Activated naive CD8-positive, alpha-beta T cell (primary cell): Measurements from ENCODE around the gene PLCB4.
"Not testable (repeated sequence)": the region's sequence is repeated elsewhere in the genome, so short reads cannot be mapped to it uniquely, and the experiment has no call there.

ENCODE experiments used
- H3K27ac Mint-ChIP-seq: one replicate; pipeline ENCODE4 v1.8.0; 2021; ENCODE audit warnings: mixed read lengths
- H3K27me3 Mint-ChIP-seq: one replicate; pipeline ENCODE4 v1.8.0; 2021; ENCODE audit warnings: mixed read lengths
- H3K36me3 Mint-ChIP-seq: one replicate; pipeline ENCODE4 v1.8.0; 2021; ENCODE audit warnings: mixed read lengths
- H3K4me1 Mint-ChIP-seq: one replicate; pipeline ENCODE4 v1.8.0; 2021; ENCODE audit warnings: low read depth, mixed read lengths
- H3K4me3 Mint-ChIP-seq: one replicate; pipeline ENCODE4 v1.8.0; 2021; ENCODE audit warnings: mild to moderate bottlenecking, mixed read lengths
- H3K9me3 Mint-ChIP-seq: one replicate; pipeline ENCODE4 v1.8.0; 2021; ENCODE audit warnings: low read depth, mixed read lengths

Gene PLCB4

DNA sequence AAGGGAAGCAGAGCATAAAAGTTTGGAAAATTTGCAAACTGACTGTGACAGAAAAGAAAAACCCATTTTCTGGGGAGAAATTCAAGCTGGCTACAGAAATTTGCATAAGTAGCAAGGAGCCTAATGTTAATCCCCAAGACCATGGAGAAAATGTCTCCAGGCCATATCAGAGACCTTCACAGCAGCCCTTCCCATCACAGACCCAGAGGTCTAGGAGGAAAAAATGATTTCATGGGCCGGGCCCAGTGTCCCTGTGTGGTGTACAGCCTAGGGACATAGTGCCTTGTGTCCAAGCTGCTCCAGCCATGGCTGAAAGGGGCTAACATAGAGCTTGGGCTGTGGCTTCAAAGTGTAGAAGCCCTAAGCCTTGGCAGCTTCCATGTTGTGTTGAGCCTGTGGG is 83.3 kb downstream of the PLCB4 start:
- H3K36me3 Mint-ChIP-seq, H3K4me1 Mint-ChIP-seq, H3K27me3 Mint-ChIP-seq, H3K4me3 Mint-ChIP-seq, H3K27ac Mint-ChIP-seq: not testable (repeated sequence)
- peaks cover 14% of the 10 kb centered on the region for H3K9me3 Mint-ChIP-seq

DNA sequence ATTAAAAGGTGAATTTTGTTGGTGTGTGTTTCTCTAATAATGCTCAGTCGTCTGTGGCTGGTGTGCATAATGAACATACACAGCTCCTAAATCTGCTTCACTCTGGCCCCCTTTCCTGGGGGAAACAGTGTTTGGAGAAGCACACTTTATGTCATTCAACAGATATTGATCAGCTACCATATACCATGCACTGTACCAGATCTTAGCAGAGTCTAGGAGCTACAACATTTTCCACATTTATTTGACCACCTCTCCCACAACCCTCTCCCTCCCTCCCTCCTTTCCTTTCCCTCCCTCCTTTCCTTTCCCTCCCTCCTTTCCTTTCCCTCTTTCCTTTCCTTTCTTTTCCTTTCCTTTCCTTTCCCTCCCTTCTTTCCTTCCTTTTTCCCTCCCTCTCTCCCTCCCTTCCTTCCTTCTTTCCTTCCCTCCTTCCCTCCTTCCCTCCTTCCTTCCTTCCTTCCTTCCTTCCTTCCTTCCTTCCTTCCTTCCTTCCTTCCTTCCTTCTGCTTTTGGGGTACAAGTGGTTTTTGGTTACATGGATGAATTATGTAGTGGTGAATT is 85.7 kb downstream of the PLCB4 start:
- Mint-ChIP-seq H3K4me1 (no peaks in the 10 kb centered on the region), H3K27ac (no peak overlapping the region), H3K36me3 (no peaks in the 10 kb centered on the region), H3K27me3 (no peaks in the 10 kb centered on the region), H3K9me3 (peaks cover 14% of the 10 kb centered on the region), H3K4me3 (no peak overlapping the region)

- H3K36me3 Mint-ChIP-seq, result no peaks in the 10 kb centered on the region
- H3K27ac Mint-ChIP-seq, result no peak overlapping the region
- H3K4me3 Mint-ChIP-seq, result no peak overlapping the region
- H3K4me1 Mint-ChIP-seq, result peaks cover 5% of the 10 kb centered on the region
- no peaks in the 10 kb centered on the region for H3K27me3 Mint-ChIP-seq
- H3K9me3 Mint-ChIP-seq, result peaks cover 10% of the 10 kb centered on the region
Observed at GRCh38 chr20:9156529-9157280, 87.8 kb downstream of the PLCB4 start.

- Mint-ChIP-seq H3K4me1 (peaks cover 5% of the 10 kb centered on the region), H3K27me3 (no peaks in the 10 kb centered on the region), H3K9me3 (peaks cover 7% of the 10 kb centered on the region), H3K4me3 (no peak overlapping the region), H3K27ac (no peak overlapping the region), H3K36me3 (no peaks in the 10 kb centered on the region)
Observed at GRCh38 chr20:9160331-9160730, 91.4 kb downstream of the PLCB4 start.

DNA sequence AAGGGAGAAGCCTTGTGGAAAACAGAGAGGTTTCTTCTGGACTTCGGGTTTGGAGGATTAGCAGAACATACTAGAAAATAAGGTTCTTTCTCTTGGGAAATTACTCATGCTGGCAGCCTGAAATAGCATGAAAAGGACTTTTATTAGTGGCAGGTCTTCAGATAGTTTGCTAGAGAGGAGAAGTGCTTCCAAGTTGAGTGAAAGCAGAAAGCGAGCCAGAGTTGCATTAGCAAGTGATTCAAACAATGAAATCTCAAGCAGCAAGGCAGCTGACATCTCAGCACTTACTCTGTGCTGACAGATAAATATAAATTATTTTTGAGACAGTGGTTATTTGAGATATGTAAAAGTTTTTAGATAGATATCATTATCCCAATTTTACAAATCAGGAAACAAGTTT is 91.9 kb downstream of the PLCB4 start:
- Mint-ChIP-seq H3K9me3 (peaks cover 3% of the 10 kb centered on the region), H3K4me1 (peaks cover 5% of the 10 kb centered on the region), H3K27ac (no peak overlapping the region)

DNA sequence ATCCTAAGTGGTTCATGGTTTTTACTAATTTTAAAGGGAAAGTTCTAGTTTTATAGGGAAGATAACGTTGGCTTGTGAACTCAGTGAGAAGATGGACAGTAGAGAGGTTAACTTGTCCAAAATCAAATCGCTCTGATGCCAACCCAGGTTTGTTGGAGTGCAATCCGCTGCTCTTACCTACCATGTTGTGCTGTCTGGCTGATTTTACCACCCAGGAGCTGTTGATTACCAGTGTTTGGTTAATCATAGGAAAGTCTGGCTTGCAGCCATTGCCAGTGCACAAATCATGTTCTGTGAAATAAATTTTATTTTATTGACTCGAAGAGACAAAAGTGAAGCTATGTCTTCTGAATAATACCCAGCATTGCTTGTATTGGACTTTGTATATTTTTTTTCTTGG is 92.4 kb downstream of the PLCB4 start:
- Mint-ChIP-seq H3K4me3 (no peak overlapping the region), H3K9me3 (no peaks in the 10 kb centered on the region), H3K27ac (no peak overlapping the region), H3K36me3 (no peaks in the 10 kb centered on the region), H3K4me1 (peaks cover 5% of the 10 kb centered on the region), H3K27me3 (no peaks in the 10 kb centered on the region)

More for the DNA sequence above, 91.9 kb downstream of the PLCB4 start:
- Mint-ChIP-seq H3K36me3 (no peaks in the 10 kb centered on the region), H3K27me3 (no peaks in the 10 kb centered on the region), H3K4me3 (no peak overlapping the region)

GRCh38 chr20:9163251-9163650 is 94.4 kb downstream of the PLCB4 start:
- Mint-ChIP-seq H3K36me3 (no peaks in the 10 kb centered on the region), H3K27me3 (no peaks in the 10 kb centered on the region), H3K4me3 (no peak overlapping the region), H3K9me3 (no peaks in the 10 kb centered on the region), H3K27ac (no peak overlapping the region), H3K4me1 (peaks cover 5% of the 10 kb centered on the region)

- Mint-ChIP-seq H3K36me3 (no peaks in the 10 kb centered on the region), H3K27ac (no peak overlapping the region), H3K4me3 (no peak overlapping the region), H3K9me3 (no peaks in the 10 kb centered on the region), H3K27me3 (no peaks in the 10 kb centered on the region), H3K4me1 (peaks cover 5% of the 10 kb centered on the region)
Observed at GRCh38 chr20:9163995-9164394, 95.1 kb downstream of the PLCB4 start.

- Mint-ChIP-seq H3K27me3 (no peaks in the 10 kb centered on the region), H3K9me3 (no peaks in the 10 kb centered on the region), H3K4me3 (no peak overlapping the region), H3K36me3 (no peaks in the 10 kb centered on the region), H3K4me1 (peaks cover 3% of the 10 kb centered on the region), H3K27ac (no peak overlapping the region)
Observed at GRCh38 chr20:9165261-9165660, 96.4 kb downstream of the PLCB4 start.

- H3K4me3 Mint-ChIP-seq, result no peak overlapping the region
Observed at GRCh38 chr20:9166153-9166780, 97.4 kb downstream of the PLCB4 start.

GRCh38 chr20:9169409-9169808 is 100.5 kb downstream of the PLCB4 start:
- Mint-ChIP-seq H3K4me3 (no peak overlapping the region), H3K4me1 (no peaks in the 10 kb centered on the region)

More at GRCh38 chr20:9166153-9166780, 97.4 kb downstream of the PLCB4 start:
- no peaks in the 10 kb centered on the region for H3K9me3 Mint-ChIP-seq
- H3K4me1 Mint-ChIP-seq, result no peaks in the 10 kb centered on the region
- H3K27ac Mint-ChIP-seq, result no peak overlapping the region
- H3K36me3 Mint-ChIP-seq, result no peaks in the 10 kb centered on the region
- H3K27me3 Mint-ChIP-seq, result no peaks in the 10 kb centered on the region

GRCh38 chr20:9172851-9173250 is 104.0 kb downstream of the PLCB4 start:
- Mint-ChIP-seq H3K9me3 (peaks cover 6% of the 10 kb centered on the region), H3K27ac (no peak overlapping the region), H3K4me3 (no peak overlapping the region), H3K27me3 (no peaks in the 10 kb centered on the region), H3K4me1 (no peaks in the 10 kb centered on the region), H3K36me3 (no peaks in the 10 kb centered on the region)

More at GRCh38 chr20:9169409-9169808, 100.5 kb downstream of the PLCB4 start:
- H3K9me3 Mint-ChIP-seq, result no peaks in the 10 kb centered on the region
- H3K27ac Mint-ChIP-seq, result no peak overlapping the region
- H3K36me3 Mint-ChIP-seq, result no peaks in the 10 kb centered on the region
- H3K27me3 Mint-ChIP-seq, result no peaks in the 10 kb centered on the region

- Mint-ChIP-seq H3K4me3 (no peak overlapping the region), H3K36me3 (no peaks in the 10 kb centered on the region), H3K9me3 (peaks cover 6% of the 10 kb centered on the region), H3K4me1 (no peaks in the 10 kb centered on the region), H3K27me3 (no peaks in the 10 kb centered on the region), H3K27ac (no peak overlapping the region)
Observed at GRCh38 chr20:9177278-9177677, 108.4 kb downstream of the PLCB4 start.

DNA sequence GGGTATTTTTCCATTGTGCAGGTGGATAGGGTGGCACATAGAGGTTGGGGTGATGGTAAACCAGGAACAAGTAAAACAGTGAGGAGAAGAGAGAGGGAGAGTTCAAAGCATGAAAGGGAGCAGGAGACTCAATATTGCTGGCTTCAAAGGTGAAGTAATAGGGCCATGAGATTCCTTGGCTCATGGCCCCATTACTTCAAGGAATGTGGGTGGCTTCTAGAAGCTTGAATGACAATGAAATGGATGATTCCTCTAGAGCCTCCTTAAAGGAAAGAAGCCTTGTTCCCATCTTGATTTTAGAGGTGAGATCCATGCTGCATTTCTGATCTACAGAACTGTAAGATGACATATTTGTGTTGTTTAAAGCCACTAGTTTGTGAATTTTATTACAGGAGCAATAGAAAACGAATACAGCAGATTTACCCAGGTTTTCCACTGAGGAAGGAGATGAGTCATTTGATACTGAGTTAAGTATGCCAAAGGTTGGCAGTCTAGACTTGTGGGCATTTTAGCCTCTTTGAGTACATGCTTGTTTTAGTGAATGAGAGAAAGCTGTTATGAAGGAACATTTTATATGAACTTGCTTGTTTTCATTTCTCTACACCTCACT is 110.4 kb downstream of the PLCB4 start:
- Mint-ChIP-seq H3K36me3 (no peaks in the 10 kb centered on the region), H3K4me1 (no peaks in the 10 kb centered on the region)

GRCh38 chr20:9179867-9180266 is 111.0 kb downstream of the PLCB4 start:
- Mint-ChIP-seq H3K9me3 (peaks cover 6% of the 10 kb centered on the region), H3K36me3 (no peaks in the 10 kb centered on the region), H3K27ac (no peak overlapping the region), H3K4me3 (no peak overlapping the region), H3K4me1 (no peaks in the 10 kb centered on the region), H3K27me3 (no peaks in the 10 kb centered on the region)

More for the DNA sequence above, 110.4 kb downstream of the PLCB4 start:
- H3K27me3 Mint-ChIP-seq, result no peaks in the 10 kb centered on the region
- H3K27ac Mint-ChIP-seq, result no peak overlapping the region
- no peak overlapping the region for H3K4me3 Mint-ChIP-seq
- H3K9me3 Mint-ChIP-seq, result peaks cover 6% of the 10 kb centered on the region
